HepG2 (cell line): ENCODE data around the gene VRK2. TPM values are rescaled to one million over a fixed set of nuclear protein-coding genes. Genes with fewer than 3 reads are reported as not detected.
A peak's percentile ranks its signal among the peaks of the same experiment; 100 is the strongest.

ENCODE experiments used
- CREM ChIP-seq, 2 experiments: sonication (generic) in 1 of 2; formaldehyde crosslinking in 1 of 2; IDR thresholded peaks; 2 replicates each; pipeline versions ENCODE4 v1.4.0 to v1.6.1; 2016 to 2020; ENCODE audit warnings: antibody characterized with exemption in 1 of 2, mild to moderate bottlenecking in 1 of 2, missing genetic modification reagents in 1 of 2
- FOXA3 ChIP-seq: IDR thresholded peaks from 2 replicates; pipeline ENCODE4 v1.6.1; 2016; ENCODE audit warnings: missing genetic modification reagents, missing compliant biosample characterization
- GTF2F1 ChIP-seq: fragments of 150-350 bp; IDR thresholded peaks from 2 replicates; pipeline ENCODE4 v1.6.1; 2014; ENCODE audit warnings: low read length
- HMG20B ChIP-seq: conservative IDR thresholded peaks from 2 replicates; pipeline ENCODE4 v1.6.1; 2016; ENCODE audit warnings: missing genetic modification reagents, missing compliant biosample characterization
- ISL2 ChIP-seq: sonication (generic); formaldehyde crosslinking; IDR thresholded peaks from 2 replicates; pipeline ENCODE4 v1.5.0; 2020; ENCODE audit warnings: missing genetic modification reagents
- LRRFIP1 ChIP-seq: sonication (generic); formaldehyde crosslinking; conservative IDR thresholded peaks from 2 replicates; pipeline ENCODE4 v1.4.0; 2020; ENCODE audit warnings: missing genetic modification reagents
- POLR2AphosphoS2 ChIP-seq: IDR thresholded peaks from 2 replicates; pipeline ENCODE4 v1.6.1; 2011; ENCODE audit warnings: low read depth, low read length, improper control_type of control experiment
- SP1 ChIP-seq, 2 experiments: fragments of 450-650 bp in 1 of 2; sonication (generic) in 1 of 2; formaldehyde crosslinking in 1 of 2; IDR thresholded peaks; 2 replicates each; pipeline versions ENCODE4 v1.4.0 to v1.6.1; 2016 to 2020; ENCODE audit warnings: missing genetic modification reagents in 1 of 2
- TAF1 ChIP-seq: sonication (generic); formaldehyde crosslinking; IDR thresholded peaks from 2 replicates; pipeline ENCODE4 v1.4.0; 2020; ENCODE audit warnings: missing genetic modification reagents
- ZBTB10 ChIP-seq: sonication (generic); formaldehyde crosslinking; IDR thresholded peaks from 2 replicates; pipeline ENCODE4 v1.4.0; 2020; ENCODE audit warnings: missing genetic modification reagents, borderline replicate concordance
- ZBTB25 ChIP-seq: IDR thresholded peaks from 2 replicates; pipeline ENCODE4 v1.6.1; 2018; ENCODE audit warnings: missing genetic modification reagents
- ZNF280D ChIP-seq: sonication (generic); formaldehyde crosslinking; IDR thresholded peaks from 2 replicates; pipeline ENCODE4 v1.5.1; 2020; ENCODE audit warnings: mild to moderate bottlenecking, missing genetic modification reagents
- ZNF510 ChIP-seq: sonication (generic); formaldehyde crosslinking; IDR thresholded peaks from 2 replicates; pipeline ENCODE4 v1.4.0; 2020; ENCODE audit warnings: low read depth, mild to moderate bottlenecking, missing genetic modification reagents
- ZNF629 ChIP-seq: sonication (generic); formaldehyde crosslinking; conservative IDR thresholded peaks from 2 replicates; pipeline ENCODE4 v1.5.0; 2020; ENCODE audit warnings: missing genetic modification reagents
- ZNF704 ChIP-seq: sonication (generic); formaldehyde crosslinking; IDR thresholded peaks from 2 replicates; pipeline ENCODE4 v1.8.1; 2023; ENCODE audit warnings: mild to moderate bottlenecking, inconsistent platforms, moderate library complexity, missing genetic modification reagents, borderline replicate concordance
- ZSCAN31 ChIP-seq: sonication (generic); formaldehyde crosslinking; IDR thresholded peaks from 2 replicates; pipeline ENCODE4 v1.5.0; 2020; ENCODE audit warnings: low read depth, mild to moderate bottlenecking, missing genetic modification reagents
- polyA plus RNA-seq, 8 experiments: library from polyadenylated mRNA; depleted of rRNA in 3 of 8; stranded (reverse) in 7 of 8; unstranded in 1 of 8; fragments of >200 nt; fragmentation: Illumina TruSeq in 4 of 8; extraction: Trizol in 4 of 8; gene quantifications; 2 replicates each; pipeline versions ENCODE4 v1.2.1 to v1.2.3, GENCODE V29; 2011 to 2016; ENCODE audit warnings: low read depth in 4 of 8, missing spikeins in 1 of 8, mixed read lengths in 1 of 8; ENCODE audit not compliant: insufficient read depth in 1 of 8
- total RNA-seq, 5 experiments: library from RNA; depleted of rRNA; stranded (reverse); fragments of >200 nt; fragmentation: Illumina TruSeq; extraction: Trizol; gene quantifications; 2 replicates each; pipeline ENCODE4 v1.2.3, GENCODE V29; 2016; ENCODE audit warnings: low read depth in 1 of 5

VRK2 gene
- total and polyA plus RNA-seq, 2 of the 13 experiments (the other 11 are each of a cell fraction or from before 2014, with no cell fraction given): 13.3 to 29.1 TPM

GRCh38 chr2:58204195-58204959, 157.8 kb downstream of the VRK2 start (continued):
- TF ChIP-seq CREM (IDR thresholded peaks at IDR 0.05): peak; percentile 68; the same call in 1 of the 2 replicates
- TF ChIP-seq CREM (CRISPR knock-in tag; IDR thresholded peaks at IDR 0.05): no peak
- peak; percentile 93 for TF ChIP-seq FOXA3 (CRISPR knock-in tag)
- no peak for TF ChIP-seq SP1 (IDR thresholded peaks at IDR 0.05)
- no peak for TF ChIP-seq SP1 (CRISPR knock-in tag; IDR thresholded peaks at IDR 0.05)
- no peak for TF ChIP-seq ZNF704 (CRISPR knock-in tag)
- no peak for TF ChIP-seq LRRFIP1
- no peak for TF ChIP-seq ZNF510 (CRISPR knock-in tag)
- TF ChIP-seq ZNF280D (CRISPR knock-in tag): peak; percentile 37; the same call in 1 of the 2 replicates
- peak; percentile 93 for TF ChIP-seq ISL2 (CRISPR knock-in tag)
- no peak for TF ChIP-seq TAF1 (CRISPR knock-in tag)
- TF ChIP-seq ZBTB10 (CRISPR knock-in tag): no peak
- TF ChIP-seq ZSCAN31 (CRISPR knock-in tag): no peak
- TF ChIP-seq HMG20B (CRISPR knock-in tag): no peak
- no peak for TF ChIP-seq POLR2AphosphoS2
- 0 out of 2 replicates have a peak, but pooled peaks have one; percentile 32 for TF ChIP-seq ZNF629 (CRISPR knock-in tag)
- TF ChIP-seq GTF2F1: no peak
- TF ChIP-seq ZBTB25 (CRISPR knock-in tag): peak; percentile 55; the same call in 1 of the 2 replicates
